A204.1 (cell line): ENCODE data around the gene DNHD1.

Source experiments
- FAIRE-seq: peaks from 2 replicates; lab custom pipeline; 2012; peaks lifted over from hg19 to GRCh38; lab: Jason Lieb, UNC

DNHD1 gene

GRCh38 chr11:6594142-6594768 lies 97.2 kb downstream of the DNHD1 start:
- no peak for FAIRE-seq

- FAIRE-seq, result no peak
Observed at GRCh38 chr11:6596239-6596877, 99.3 kb downstream of the DNHD1 start.

- no peak for FAIRE-seq
Observed at GRCh38 chr11:6598555-6598954, 101.5 kb downstream of the DNHD1 start.

GRCh38 chr11:6599449-6599848 lies 102.4 kb downstream of the DNHD1 start:
- FAIRE-seq, result no peak

GRCh38 chr11:6599881-6600390 lies 102.9 kb downstream of the DNHD1 start:
- no peak for FAIRE-seq

- FAIRE-seq, result no peak
Observed at GRCh38 chr11:6601041-6601461, 104.0 kb downstream of the DNHD1 start.

GRCh38 chr11:6602096-6602940 lies 105.2 kb downstream of the DNHD1 start:
- no peak for FAIRE-seq

GRCh38 chr11:6603287-6604080 lies 106.4 kb downstream of the DNHD1 start, which contains the start of the genes ILK and RRP8:
TSS of gene ILK (plus strand) at chr11:6603774. CDS start at chr11:6604272, 498 bp downstream.
TSS of gene RRP8 (minus strand) at chr11:6603616. CDS start at chr11:6603502, 114 bp downstream.
- FAIRE-seq, result no peak

- no peak for FAIRE-seq
Observed at GRCh38 chr11:6604081-6604626, 107.1 kb downstream of the DNHD1 start.

- no peak for FAIRE-seq
Observed at GRCh38 chr11:6604790-6605189, 107.7 kb downstream of the DNHD1 start.

- FAIRE-seq, result no peak
Observed at GRCh38 chr11:6606471-6607189, 109.5 kb downstream of the DNHD1 start.

- no peak for FAIRE-seq
Observed at GRCh38 chr11:6607190-6607795, 110.2 kb downstream of the DNHD1 start.

- no peak for FAIRE-seq
Observed at GRCh38 chr11:6608011-6608410, 110.9 kb downstream of the DNHD1 start.

- no peak for FAIRE-seq
Observed at GRCh38 chr11:6608726-6609501, 111.8 kb downstream of the DNHD1 start.

- FAIRE-seq, result no peak
Observed at GRCh38 chr11:6609502-6610015, 112.5 kb downstream of the DNHD1 start.

- no peak for FAIRE-seq
Observed at GRCh38 chr11:6610591-6610990, 113.5 kb downstream of the DNHD1 start.

GRCh38 chr11:6611092-6611962 lies 114.2 kb downstream of the DNHD1 start:
- no peak for FAIRE-seq

- FAIRE-seq, result no peak
Observed at GRCh38 chr11:6611963-6612212, 114.8 kb downstream of the DNHD1 start.
